Panc1 (cell line): ENCODE measurements around the gene HRH2. TPM values are rescaled to one million over a fixed set of nuclear protein-coding genes. Genes with fewer than 3 reads are reported as not detected.

ENCODE experiments used
- ATAC-seq: fragments of 200-7000 bp; cut with Tn5 transposase; 2 replicates; pipeline ENCODE4 v1.9.1; 2020; ENCODE audit warnings: mild to moderate bottlenecking, moderate library complexity
- BruUV-seq: library from RNA; stranded (reverse); fragments of 400-500 nt; replicated peaks from 2 replicates; lab custom pipeline; 2021; lab: Mats Ljungman, UMichigan
- CTCF ChIA-PET: fragments of 300-600 bp; sonication (Branson Sonifier 250); formaldehyde crosslinking; loops from one replicate; lab custom pipeline; 2022; ENCODE audit warnings: antibody characterized with exemption; lab: Charles Lee
- POLR2A ChIA-PET: fragments of 300-600 bp; sonication (Branson Sonifier 250); formaldehyde crosslinking; loops from one replicate; lab custom pipeline; 2022; ENCODE audit warnings: antibody characterized with exemption; lab: Charles Lee
- DNase-seq: peaks from one replicate; pipeline ENCODE4 v3.0.0-alpha.2; 2010; ENCODE audit warnings: low read depth, low spot score
- H3K27ac ChIP-seq: 2 replicates; pipeline ENCODE4 v1.5.1; 2011; ENCODE audit warnings: mild to moderate bottlenecking, low read length, inconsistent platforms
- H3K27me3 ChIP-seq: fragments of 200-500 bp; sonication (Bioruptor generic); 2 replicates; pipeline ENCODE4 v1.6.0; 2014; ENCODE audit warnings: low read length, inconsistent platforms; ENCODE audit not compliant: control insufficient read depth, insufficient read depth
- H3K36me3 ChIP-seq: fragments of 200-500 bp; sonication (Bioruptor generic); 2 replicates; pipeline ENCODE4 v1.5.1; 2014; ENCODE audit warnings: inconsistent platforms, mild to moderate bottlenecking, low read length, moderate library complexity; ENCODE audit not compliant: control insufficient read depth, insufficient read depth
- H3K4me1 ChIP-seq: 2 replicates; pipeline ENCODE4 v1.5.1; 2011; ENCODE audit warnings: inconsistent platforms, mild to moderate bottlenecking, low read length, moderate library complexity; ENCODE audit not compliant: control insufficient read depth, insufficient read depth
- H3K4me3 ChIP-seq, 2 experiments: 2 replicates each; pipeline ENCODE4 v1.5.1; 2011 to 2012; ENCODE audit warnings: low read depth in 2 of 2, low read length in 2 of 2, mild to moderate bottlenecking in 2 of 2, inconsistent platforms in 1 of 2, moderate library complexity in 1 of 2
- H3K9me3 ChIP-seq: fragments of 200-500 bp; sonication (Bioruptor generic); 2 replicates; pipeline ENCODE4 v1.5.1; 2014; ENCODE audit warnings: low read depth, mild to moderate bottlenecking, inconsistent platforms, low read length, moderate library complexity; ENCODE audit not compliant: control insufficient read depth, insufficient read depth
- POLR2AphosphoS5 ChIP-seq: IDR thresholded peaks from 2 replicates; pipeline ENCODE4 v1.6.1; 2012; ENCODE audit warnings: mild to moderate bottlenecking, low read depth, low read length, moderate library complexity
- SIN3A ChIP-seq: IDR thresholded peaks from 2 replicates; pipeline ENCODE4 v1.6.1; 2012; ENCODE audit warnings: low read depth, mild to moderate bottlenecking, low read length, moderate library complexity, borderline replicate concordance; ENCODE audit not compliant: insufficient read depth
- TCF7L2 ChIP-seq: IDR thresholded peaks from 2 replicates; pipeline ENCODE4 v1.6.1; 2011; ENCODE audit warnings: mild to moderate bottlenecking, low read depth, low read length, inconsistent platforms
- in situ Hi-C: cut with HindIII; loops from 2 replicates; pipeline ENCODE4 v1.10.0; 2016; ENCODE audit warnings: low sequenced_read_pairs, low pct_unique_long_range_greater_than_20kb
- intact Hi-C: fragments of 100-400 bp; cut with micrococcal nuclease; formaldehyde crosslinking; loops from one replicate; pipeline ENCODE4 v1.10.0; 2022; ENCODE audit not compliant: unreplicated experiment
- total RNA-seq: library from RNA; stranded (reverse); gene quantifications from one replicate; pipeline ENCODE4 v1.2.1, GENCODE V29; 2021; ENCODE audit not compliant: unreplicated experiment
- TF ChIP-seq, protein P1 (sequence below): fragments of 450-650 bp; IDR thresholded peaks from 2 replicates; pipeline ENCODE4 v1.5.1; 2017; ENCODE audit warnings: mild to moderate bottlenecking
- TF ChIP-seq, protein P2 (sequence below), 2 experiments: IDR thresholded peaks; 2 replicates each; pipeline ENCODE4 v1.6.1; 2011 to 2012; ENCODE audit warnings: low read depth in 2 of 2, control low read depth in 1 of 2, low read length in 1 of 2, mild to moderate bottlenecking in 1 of 2, moderate library complexity in 1 of 2; ENCODE audit not compliant: insufficient read depth in 1 of 2

Gene HRH2
- total RNA-seq, 1 experiment from 2014 or later = 0.33 TPM

DNA sequence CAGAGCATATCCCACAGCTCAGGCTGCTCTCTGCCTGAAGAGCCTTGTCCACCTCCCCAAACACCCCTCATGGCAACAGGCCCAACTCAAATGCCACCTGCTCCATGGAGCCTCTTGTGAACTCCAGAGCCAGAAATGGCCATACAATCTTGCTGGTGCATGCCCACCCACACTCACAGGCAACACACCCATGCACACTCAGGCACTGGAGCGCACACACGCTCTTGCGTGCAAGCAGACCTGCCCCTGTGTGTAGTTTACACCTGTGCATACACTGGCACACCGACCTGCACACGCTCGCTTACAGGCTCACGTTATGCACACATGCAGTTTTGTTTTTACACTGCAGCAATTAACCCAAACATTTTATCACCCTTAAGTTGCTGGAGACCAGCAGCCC lies 40.0 kb downstream of the HRH2 start:
- Histone ChIP-seq H3K27me3 (peaks cover 5% of the 10 kb centered on the region), H3K9me3 (no peaks in the 10 kb centered on the region), H3K36me3 (no peaks in the 10 kb centered on the region), H3K27ac (no peak overlapping the region), H3K4me3 (no peak overlapping the region), H3K4me1 (no peaks in the 10 kb centered on the region)
- in situ Hi-C loops = no loop called here
- intact Hi-C loops = loop anchor here (5.0 kb wide), 1 partner anchor 166 kb away; no protein-coding TSS in a partner anchor
- no TSS peak for BruUV-seq
- ChIA-PET POLR2A (no interaction called here), CTCF (interaction anchor here (0.7 kb wide), 2 partner anchors 118 to 150 kb away, joined by 6 to 11 read pairs; no protein-coding TSS in a partner anchor)
- ATAC-seq = no peak
- TF ChIP-seq TCF7L2 = no peak
- TF ChIP-seq, protein P1, sequence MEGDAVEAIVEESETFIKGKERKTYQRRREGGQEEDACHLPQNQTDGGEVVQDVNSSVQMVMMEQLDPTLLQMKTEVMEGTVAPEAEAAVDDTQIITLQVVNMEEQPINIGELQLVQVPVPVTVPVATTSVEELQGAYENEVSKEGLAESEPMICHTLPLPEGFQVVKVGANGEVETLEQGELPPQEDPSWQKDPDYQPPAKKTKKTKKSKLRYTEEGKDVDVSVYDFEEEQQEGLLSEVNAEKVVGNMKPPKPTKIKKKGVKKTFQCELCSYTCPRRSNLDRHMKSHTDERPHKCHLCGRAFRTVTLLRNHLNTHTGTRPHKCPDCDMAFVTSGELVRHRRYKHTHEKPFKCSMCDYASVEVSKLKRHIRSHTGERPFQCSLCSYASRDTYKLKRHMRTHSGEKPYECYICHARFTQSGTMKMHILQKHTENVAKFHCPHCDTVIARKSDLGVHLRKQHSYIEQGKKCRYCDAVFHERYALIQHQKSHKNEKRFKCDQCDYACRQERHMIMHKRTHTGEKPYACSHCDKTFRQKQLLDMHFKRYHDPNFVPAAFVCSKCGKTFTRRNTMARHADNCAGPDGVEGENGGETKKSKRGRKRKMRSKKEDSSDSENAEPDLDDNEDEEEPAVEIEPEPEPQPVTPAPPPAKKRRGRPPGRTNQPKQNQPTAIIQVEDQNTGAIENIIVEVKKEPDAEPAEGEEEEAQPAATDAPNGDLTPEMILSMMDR = no peak
- TF ChIP-seq POLR2AphosphoS5 = no peak
- TF ChIP-seq, protein P2, sequence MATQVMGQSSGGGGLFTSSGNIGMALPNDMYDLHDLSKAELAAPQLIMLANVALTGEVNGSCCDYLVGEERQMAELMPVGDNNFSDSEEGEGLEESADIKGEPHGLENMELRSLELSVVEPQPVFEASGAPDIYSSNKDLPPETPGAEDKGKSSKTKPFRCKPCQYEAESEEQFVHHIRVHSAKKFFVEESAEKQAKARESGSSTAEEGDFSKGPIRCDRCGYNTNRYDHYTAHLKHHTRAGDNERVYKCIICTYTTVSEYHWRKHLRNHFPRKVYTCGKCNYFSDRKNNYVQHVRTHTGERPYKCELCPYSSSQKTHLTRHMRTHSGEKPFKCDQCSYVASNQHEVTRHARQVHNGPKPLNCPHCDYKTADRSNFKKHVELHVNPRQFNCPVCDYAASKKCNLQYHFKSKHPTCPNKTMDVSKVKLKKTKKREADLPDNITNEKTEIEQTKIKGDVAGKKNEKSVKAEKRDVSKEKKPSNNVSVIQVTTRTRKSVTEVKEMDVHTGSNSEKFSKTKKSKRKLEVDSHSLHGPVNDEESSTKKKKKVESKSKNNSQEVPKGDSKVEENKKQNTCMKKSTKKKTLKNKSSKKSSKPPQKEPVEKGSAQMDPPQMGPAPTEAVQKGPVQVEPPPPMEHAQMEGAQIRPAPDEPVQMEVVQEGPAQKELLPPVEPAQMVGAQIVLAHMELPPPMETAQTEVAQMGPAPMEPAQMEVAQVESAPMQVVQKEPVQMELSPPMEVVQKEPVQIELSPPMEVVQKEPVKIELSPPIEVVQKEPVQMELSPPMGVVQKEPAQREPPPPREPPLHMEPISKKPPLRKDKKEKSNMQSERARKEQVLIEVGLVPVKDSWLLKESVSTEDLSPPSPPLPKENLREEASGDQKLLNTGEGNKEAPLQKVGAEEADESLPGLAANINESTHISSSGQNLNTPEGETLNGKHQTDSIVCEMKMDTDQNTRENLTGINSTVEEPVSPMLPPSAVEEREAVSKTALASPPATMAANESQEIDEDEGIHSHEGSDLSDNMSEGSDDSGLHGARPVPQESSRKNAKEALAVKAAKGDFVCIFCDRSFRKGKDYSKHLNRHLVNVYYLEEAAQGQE (IDR thresholded peaks at IDR 0.05; ENCODE audit: insufficient read depth in 1 of 2, low read depth in 2 of 2, low read length in 1 of 2) = no peak
- TF ChIP-seq SIN3A = no peak
- DNase-seq = no peak

DNA sequence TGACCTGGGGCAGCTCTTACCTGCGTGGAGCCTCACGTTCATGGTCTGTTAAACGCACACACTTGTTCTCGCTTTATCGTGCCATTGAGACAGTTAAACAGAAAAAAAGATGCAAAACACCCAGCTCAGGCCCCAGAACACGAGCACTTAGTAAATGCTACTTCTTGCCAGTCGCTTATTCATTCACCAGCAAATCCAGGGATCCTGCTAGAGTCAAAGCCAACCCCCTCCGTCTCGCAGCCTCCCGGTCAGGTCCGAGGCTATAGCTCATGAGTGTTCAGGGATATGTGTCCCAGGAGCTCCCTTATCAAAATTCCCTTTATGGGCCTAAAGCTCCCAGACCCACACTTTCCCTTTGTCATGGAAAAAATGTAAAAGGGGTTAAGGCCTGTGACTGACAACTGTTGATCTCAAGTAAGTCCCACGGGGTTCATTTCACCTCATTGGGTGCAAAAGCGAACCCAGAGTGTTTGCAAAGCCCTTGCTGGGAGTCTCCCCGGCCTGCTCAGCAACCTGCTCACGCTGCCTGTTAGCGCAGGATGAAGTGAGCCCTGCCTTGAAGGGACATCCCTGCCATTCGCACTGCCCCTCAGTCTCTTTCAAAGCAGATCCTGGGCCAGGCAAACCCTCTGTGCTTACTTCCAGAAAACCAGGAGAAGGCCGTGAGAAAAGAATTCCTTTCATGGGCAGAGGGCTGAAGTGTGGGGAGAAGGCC lies 40.7 kb downstream of the HRH2 start:
- H3K36me3 ChIP-seq = no peaks in the 10 kb centered on the region
- in situ Hi-C loops = no loop called here
- H3K27ac ChIP-seq = no peak overlapping the region
- POLR2A ChIA-PET = no interaction called here
- TF ChIP-seq, protein P1 = no peak
- TF ChIP-seq POLR2AphosphoS5 (no peak), TCF7L2 (no peak), SIN3A (no peak)
- no peak for ATAC-seq
- no peak for DNase-seq
- peaks cover 11% of the 10 kb centered on the region for H3K27me3 ChIP-seq
- H3K4me1 ChIP-seq = no peaks in the 10 kb centered on the region
- H3K4me3 ChIP-seq = no peak overlapping the region
- no TSS peak for BruUV-seq
- intact Hi-C loops = loop anchor here (5.0 kb wide), 1 partner anchor 166 kb away; no protein-coding TSS in a partner anchor
- H3K9me3 ChIP-seq = no peaks in the 10 kb centered on the region
- CTCF ChIA-PET = no interaction called here
